ENCODE data around the gene RAET1G. TPM values are rescaled to one million over a fixed set of nuclear protein-coding genes. Genes with fewer than 3 reads are reported as not detected.
"Not testable (repeated sequence)": the region's sequence is repeated elsewhere in the genome, so short reads cannot be mapped to it uniquely, and the experiment has no call there.

The RAET1G gene
- total RNA-seq, 2 donors from 2014 or later, result 4.4 TPM; not detected in 1

GRCh38 chr6:149896491-149896890, 26.4 kb downstream of the RAET1G start:
- Histone ChIP-seq H3K9me3 (no peaks in the 10 kb centered on the region), H3K4me1 (replicated peaks) (peaks cover 5% of the 10 kb centered on the region), H3K27ac (peak overlapping the region; percentile 40 to 66), H3K4me3 (no peak overlapping the region), H3K27me3 (replicated peaks; ENCODE audit: insufficient read depth) (no peaks in the 10 kb centered on the region), H3K36me3 (no peaks in the 10 kb centered on the region)
- DNase-seq (ENCODE audit: low spot score), result peak; percentile 37
- intact Hi-C loops (cut with DNase I), result no loop called here
- 88% methylated on average over 3 of the region's 3 CpGs for WGBS
- TF ChIP-seq CTCF (IDR thresholded peaks at IDR 0.05) (no peak), POLR2A (IDR thresholded peaks at IDR 0.05) (no peak), POLR2AphosphoS5 (IDR thresholded peaks at IDR 0.05) (no peak)

GRCh38 chr6:149895833-149896271, 27.1 kb downstream of the RAET1G start:
- TF ChIP-seq POLR2AphosphoS5 (IDR thresholded peaks at IDR 0.05) (no peak), POLR2A (IDR thresholded peaks at IDR 0.05) (no peak), CTCF (IDR thresholded peaks at IDR 0.05) (no peak)
- Histone ChIP-seq H3K9me3 (no peaks in the 10 kb centered on the region), H3K36me3 (no peaks in the 10 kb centered on the region), H3K27ac (peak overlapping the region; percentile 38 to 40), H3K4me1 (replicated peaks) (peaks cover 5% of the 10 kb centered on the region), H3K27me3 (replicated peaks; ENCODE audit: insufficient read depth) (no peaks in the 10 kb centered on the region), H3K4me3 (no peak overlapping the region)
- peak; percentile 24 for DNase-seq (ENCODE audit: low spot score)
- intact Hi-C loops (cut with DNase I), result no loop called here
- 58% methylated on average over 5 of the region's 5 CpGs for WGBS

- H3K36me3 ChIP-seq, result no peaks in the 10 kb centered on the region
- WGBS, result 39% methylated on average over 7 of the region's 7 CpGs
- TF ChIP-seq CTCF (IDR thresholded peaks at IDR 0.05) (no peak), POLR2AphosphoS5 (IDR thresholded peaks at IDR 0.05) (peak; percentile 71)
- intact Hi-C loops (cut with DNase I), result no loop called here
- H3K27me3 ChIP-seq (replicated peaks; ENCODE audit: insufficient read depth), result no peaks in the 10 kb centered on the region
- no peaks in the 10 kb centered on the region for H3K9me3 ChIP-seq
- peak; percentile 64 for DNase-seq (ENCODE audit: low spot score)
- peaks cover 5% of the 10 kb centered on the region for H3K4me1 ChIP-seq (replicated peaks)
- no peak overlapping the region for H3K4me3 ChIP-seq
- H3K27ac ChIP-seq, result peak overlapping the region; percentile 38 to 40
Measured at GRCh38 chr6:149895048-149895590, 27.8 kb downstream of the RAET1G start.

- H3K27me3 ChIP-seq (replicated peaks; ENCODE audit: insufficient read depth); H3K36me3 ChIP-seq; intact Hi-C loops (cut with DNase I); H3K4me1 ChIP-seq (replicated peaks); H3K9me3 ChIP-seq; DNase-seq (ENCODE audit: low spot score); H3K4me3 ChIP-seq; H3K27ac ChIP-seq: not testable (repeated sequence)
- WGBS, result 83% methylated on average over 6 of the region's 6 CpGs
Measured at GRCh38 chr6:149891864-149892263, 31.1 kb downstream of the RAET1G start.

GRCh38 chr6:149891259-149891658, 31.7 kb downstream of the RAET1G start:
- no peak overlapping the region for H3K4me3 ChIP-seq
- no peak for DNase-seq (ENCODE audit: low spot score)
- TF ChIP-seq CTCF (IDR thresholded peaks at IDR 0.05) (no peak), POLR2AphosphoS5 (IDR thresholded peaks at IDR 0.05) (no peak), POLR2A (IDR thresholded peaks at IDR 0.05) (no peak)
- H3K27ac ChIP-seq, result no peak overlapping the region
- H3K27me3 ChIP-seq (replicated peaks; ENCODE audit: insufficient read depth), result no peaks in the 10 kb centered on the region
- no peaks in the 10 kb centered on the region for H3K36me3 ChIP-seq
- no peaks in the 10 kb centered on the region for H3K9me3 ChIP-seq
- intact Hi-C loops (cut with DNase I), result no loop called here
- H3K4me1 ChIP-seq (replicated peaks), result peaks cover 4% of the 10 kb centered on the region
- 73% methylated on average over 3 of the region's 3 CpGs for WGBS
